GM18499 (cell line): ENCODE results near the gene SEMA5A.

Source experiments
- ATAC-seq: cut with Tn5 transposase; IDR thresholded peaks from one replicate; pipeline ENCODE4 v1.9.1; 2021; ENCODE audit warnings: moderate number of reproducible peaks; ENCODE audit not compliant: insufficient read depth, unreplicated experiment

SEMA5A gene

GRCh38 chr5:9156282-9156681, 389.6 kb downstream of the SEMA5A start:
- no peak for ATAC-seq

- no peak for ATAC-seq
Observed at GRCh38 chr5:9151684-9152427, 394.0 kb downstream of the SEMA5A start.

GRCh38 chr5:9149988-9150387, 395.9 kb downstream of the SEMA5A start:
- no peak for ATAC-seq

- ATAC-seq = no peak
Observed at GRCh38 chr5:9148242-9148641, 397.6 kb downstream of the SEMA5A start.

GRCh38 chr5:9140711-9141110, 405.2 kb downstream of the SEMA5A start:
- ATAC-seq = no peak

- no peak for ATAC-seq
Observed at GRCh38 chr5:9140202-9140601, 405.7 kb downstream of the SEMA5A start.

GRCh38 chr5:9139344-9139743, 406.5 kb downstream of the SEMA5A start:
- no peak for ATAC-seq

- ATAC-seq = no peak
Observed at GRCh38 chr5:9128136-9128535, 417.7 kb downstream of the SEMA5A start.

- no peak for ATAC-seq
Observed at GRCh38 chr5:9126490-9126889, 419.4 kb downstream of the SEMA5A start.

- peak; percentile 71 for ATAC-seq
Observed at GRCh38 chr5:9125852-9126251, 420.0 kb downstream of the SEMA5A start.

- no peak for ATAC-seq
Observed at GRCh38 chr5:9124838-9125237, 421.0 kb downstream of the SEMA5A start.

- no peak for ATAC-seq
Observed at GRCh38 chr5:9124071-9124470, 421.8 kb downstream of the SEMA5A start.

- ATAC-seq = no peak
Observed at GRCh38 chr5:9122528-9122927, 423.3 kb downstream of the SEMA5A start.

- no peak for ATAC-seq
Observed at GRCh38 chr5:9121597-9121996, 424.3 kb downstream of the SEMA5A start.

GRCh38 chr5:9118852-9119251, 427.0 kb downstream of the SEMA5A start:
- ATAC-seq = no peak

- ATAC-seq = no peak
Observed at GRCh38 chr5:9115093-9115492, 430.8 kb downstream of the SEMA5A start.

GRCh38 chr5:9112520-9113291, 433.2 kb downstream of the SEMA5A start:
- ATAC-seq = no peak

- no peak for ATAC-seq
Observed at GRCh38 chr5:9108162-9108561, 437.7 kb downstream of the SEMA5A start.

- no peak for ATAC-seq
Observed at GRCh38 chr5:9105851-9106250, 440.0 kb downstream of the SEMA5A start.

GRCh38 chr5:9104571-9105339, 441.1 kb downstream of the SEMA5A start:
- no peak for ATAC-seq

- no peak for ATAC-seq
Observed at GRCh38 chr5:9103290-9103689, 442.6 kb downstream of the SEMA5A start.
